Measurements from ENCODE around the gene ID2.

GRCh38 chr2:8639122-8639635 lies 42.7 kb upstream of the ID2 start:
- TF ChIP-seq EZH2phosphoT487 (IDR thresholded peaks at IDR 0.05; ENCODE audit: borderline replicate concordance), result no peak
- no peak for TF ChIP-seq CTCF (conservative IDR thresholded peaks at IDR 0.05; ENCODE audit: low read length)

Data from Loucy (cell line).